HG03575 (cell line): ENCODE results near the gene GPRIN1.

Experiments used
- ATAC-seq: cut with Tn5 transposase; IDR thresholded peaks from one replicate; pipeline ENCODE4 v1.9.1; 2021; ENCODE audit not compliant: unreplicated experiment, insufficient number of reproducible peaks, low FRiP score; ENCODE audit errors: extremely low read depth

The GPRIN1 gene

GRCh38 chr5:176627582-176627981 is 17.6 kb upstream of the GPRIN1 start:
- no peak for ATAC-seq

DNA sequence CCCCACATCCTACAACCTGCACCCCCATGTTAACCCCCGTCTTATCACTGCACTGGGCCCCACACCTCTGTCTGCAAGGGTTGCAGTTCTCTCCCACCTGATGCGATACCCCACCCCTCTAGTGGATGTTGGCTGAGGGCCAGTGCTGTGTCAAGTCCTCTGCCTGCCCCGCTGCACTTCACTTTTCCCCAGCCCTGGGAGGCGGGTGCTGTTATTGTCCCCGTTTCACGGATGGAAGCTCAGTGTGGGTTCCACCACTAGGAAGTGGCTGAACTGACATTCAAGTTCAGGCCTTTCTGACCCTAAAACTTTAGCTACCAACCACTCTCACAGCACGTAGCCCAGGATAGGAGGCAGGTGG is 16.9 kb upstream of the GPRIN1 start:
- ATAC-seq = no peak

DNA sequence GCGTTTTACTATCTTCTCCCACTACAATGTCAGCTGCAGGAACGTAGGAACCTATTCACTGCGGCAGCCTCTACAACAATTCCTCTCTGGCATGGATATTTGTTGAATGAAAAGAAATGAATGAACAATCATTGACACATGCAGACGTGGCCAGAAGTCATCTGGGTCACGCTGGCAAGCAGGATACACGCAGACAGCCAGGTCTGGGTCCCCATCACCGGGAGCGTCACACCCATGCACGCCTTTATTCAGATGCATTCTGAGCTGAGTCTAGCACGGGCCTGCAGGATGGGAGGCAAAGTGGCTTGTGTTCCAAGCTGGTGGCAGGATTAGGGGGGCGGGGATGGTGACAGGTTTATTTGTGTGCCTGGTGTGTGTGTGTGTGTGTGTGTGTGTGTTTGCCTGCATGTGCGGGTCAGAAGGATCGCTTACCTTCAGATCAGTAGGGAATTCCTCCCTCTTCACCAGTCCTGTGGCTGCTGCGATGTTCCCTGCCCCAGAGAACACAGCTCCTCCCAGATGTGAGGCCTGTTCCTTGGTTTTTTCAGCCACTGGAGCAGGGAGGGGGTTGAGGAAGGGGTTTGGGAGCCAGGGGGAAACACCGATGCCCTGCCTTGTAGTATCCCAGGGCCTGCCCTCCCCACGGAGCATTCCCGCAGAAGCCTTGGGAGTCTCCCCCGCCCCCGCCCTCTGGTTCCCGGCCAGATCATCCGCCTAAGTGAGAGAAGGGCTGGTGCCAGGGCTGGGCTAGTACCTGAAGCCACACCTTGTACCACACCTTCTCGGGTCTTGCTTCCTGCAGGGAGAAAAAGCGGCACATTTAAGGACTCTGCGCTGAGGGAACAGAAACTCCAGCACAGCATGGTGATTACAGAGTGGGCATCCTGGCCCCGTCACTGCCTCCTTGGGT is 16.3 kb upstream of the GPRIN1 start:
- ATAC-seq = no peak

GRCh38 chr5:176625512-176625911 is 15.6 kb upstream of the GPRIN1 start:
- no peak for ATAC-seq

GRCh38 chr5:176624938-176625337 is 15.0 kb upstream of the GPRIN1 start:
- ATAC-seq = no peak

- no peak for ATAC-seq
These were observed 14.2 kb upstream of the GPRIN1 start for GRCh38 chr5:176624142-176624541.

- ATAC-seq = no peak
These were observed 11.7 kb upstream of the GPRIN1 start for GRCh38 chr5:176621661-176622079.

GRCh38 chr5:176620333-176620981 is 10.5 kb upstream of the GPRIN1 start:
- ATAC-seq = no peak

DNA sequence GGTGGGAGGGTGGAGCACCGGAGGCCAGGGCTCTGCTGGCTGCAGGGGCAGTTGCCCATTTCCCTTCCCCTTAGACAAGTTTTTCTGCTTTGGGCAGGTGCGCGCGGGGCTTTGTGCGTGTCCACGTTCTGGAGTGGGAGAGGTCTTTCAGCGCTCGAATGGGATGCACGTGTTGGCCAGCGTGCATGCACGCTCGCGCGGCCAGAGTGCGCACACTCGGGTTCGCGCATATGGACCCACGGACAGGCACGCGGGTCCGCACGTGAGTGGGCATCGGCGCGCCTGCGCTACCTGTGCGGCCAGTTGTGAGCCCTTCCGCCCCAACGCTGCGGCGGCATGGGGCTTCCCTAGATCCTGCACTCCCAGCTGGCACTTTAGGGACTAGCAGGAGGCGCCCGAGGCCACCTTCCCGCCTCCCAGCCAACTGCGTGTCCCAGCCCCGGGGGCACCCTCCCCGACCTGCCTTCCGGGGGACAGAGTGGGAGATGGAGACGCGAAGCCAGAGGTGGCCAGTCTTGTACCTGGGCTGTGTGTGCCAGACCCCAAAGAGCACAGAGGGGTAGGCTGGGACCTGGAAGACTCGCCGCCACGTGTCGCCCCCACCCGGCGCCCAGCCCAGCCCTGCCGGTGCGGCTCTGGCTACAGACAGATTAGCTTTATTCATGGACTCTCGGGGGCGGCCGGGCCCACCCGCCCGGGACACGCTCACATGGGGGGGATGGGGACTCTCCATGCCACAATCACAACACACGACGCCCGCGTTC is 9.8 kb upstream of the GPRIN1 start:
- ATAC-seq = no peak

DNA sequence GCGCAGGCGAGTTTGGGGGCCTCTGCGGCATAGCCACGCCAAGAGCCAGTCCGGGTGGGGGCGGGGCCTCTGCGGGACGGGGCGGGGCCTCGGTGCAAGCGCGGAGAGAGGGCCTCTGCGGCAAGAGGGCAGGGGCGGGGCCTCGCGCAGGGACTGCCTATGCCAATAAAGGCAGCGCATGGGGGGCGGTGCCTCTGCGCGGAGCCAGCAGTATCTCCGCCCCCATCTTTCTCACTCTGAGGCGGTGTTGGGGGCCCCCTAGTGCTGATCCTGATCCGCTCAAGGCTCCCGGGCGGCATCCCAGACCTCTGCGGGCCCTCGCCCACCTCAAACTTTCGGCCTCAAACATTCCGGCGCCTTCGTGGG is 9.2 kb upstream of the GPRIN1 start:
- no peak for ATAC-seq

- ATAC-seq = no peak
These were observed 8.8 kb upstream of the GPRIN1 start for GRCh38 chr5:176618783-176619182.

- no peak for ATAC-seq
These were observed 6.6 kb upstream of the GPRIN1 start for GRCh38 chr5:176616511-176616910.

DNA sequence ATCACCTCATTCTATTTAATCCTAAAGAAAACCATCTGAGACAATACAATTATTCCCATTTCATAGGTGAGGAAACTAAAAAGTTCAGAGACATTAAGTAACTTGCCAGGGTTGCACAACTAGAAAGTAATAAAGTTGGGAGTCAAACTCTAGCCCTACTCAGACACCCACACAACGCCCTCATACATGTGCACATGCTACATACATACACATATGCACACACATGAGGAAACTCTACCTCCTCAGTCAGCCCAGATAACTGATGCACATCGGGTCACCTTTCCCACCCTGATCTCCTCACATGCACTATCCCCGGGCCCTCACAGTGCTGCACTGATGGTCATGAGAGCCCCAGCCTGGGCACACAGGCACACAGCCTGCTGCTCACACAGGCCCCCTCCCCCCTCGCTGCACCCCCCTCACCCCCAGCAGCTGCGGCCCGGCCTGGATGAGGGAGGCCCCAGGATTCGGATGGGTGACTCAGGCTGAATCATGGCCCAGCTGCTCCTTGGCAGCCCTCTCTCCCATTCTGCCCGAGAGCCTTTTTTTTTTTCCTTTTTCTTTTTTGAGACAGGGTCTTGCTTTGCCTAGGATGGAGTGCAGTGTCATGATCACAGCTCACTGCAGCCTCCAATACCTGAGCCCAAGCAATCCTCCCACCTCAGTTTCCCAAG is 5.0 kb upstream of the GPRIN1 start:
- no peak for ATAC-seq

DNA sequence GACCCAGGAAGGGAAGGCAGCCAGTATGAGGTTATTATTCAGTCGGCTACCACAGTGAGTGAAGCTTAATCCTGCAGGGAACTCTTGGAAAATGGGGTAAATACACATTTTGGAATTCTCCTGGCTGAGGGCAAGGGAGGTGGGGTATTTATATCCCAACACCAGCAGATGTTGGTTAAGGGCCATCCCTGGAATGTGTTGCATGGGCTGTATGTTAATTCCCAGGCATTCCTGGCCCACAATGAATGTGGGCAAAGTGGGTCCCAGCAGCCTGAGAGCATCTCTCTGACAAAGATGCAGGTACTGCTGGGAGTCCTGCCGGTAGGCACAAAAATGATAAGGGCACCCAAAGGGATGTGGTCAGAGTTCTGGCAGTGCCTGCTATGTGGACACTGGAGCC is 2.9 kb upstream of the GPRIN1 start:
- no peak for ATAC-seq

GRCh38 chr5:176612008-176612407 is 2.1 kb upstream of the GPRIN1 start:
- ATAC-seq = no peak

DNA sequence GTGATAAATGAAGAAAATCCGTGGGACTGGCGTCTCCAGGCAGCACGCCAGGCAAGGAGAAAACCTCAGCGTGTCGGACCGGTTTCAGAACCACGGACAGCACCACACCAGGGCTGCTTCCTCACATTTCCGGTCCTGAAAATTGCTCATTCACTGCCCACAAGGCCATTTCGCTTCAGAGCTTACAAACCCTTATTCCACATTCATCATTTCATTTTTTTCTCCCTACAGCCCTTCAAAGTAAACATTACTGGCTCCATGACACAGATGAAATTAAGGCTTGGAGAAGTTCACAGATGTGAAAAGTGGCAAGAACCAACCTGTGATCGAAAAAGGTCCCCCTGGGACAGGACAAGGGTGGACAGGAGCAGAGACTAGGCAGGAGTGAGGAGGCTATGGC is 1.5 kb upstream of the GPRIN1 start:
- ATAC-seq = no peak

DNA sequence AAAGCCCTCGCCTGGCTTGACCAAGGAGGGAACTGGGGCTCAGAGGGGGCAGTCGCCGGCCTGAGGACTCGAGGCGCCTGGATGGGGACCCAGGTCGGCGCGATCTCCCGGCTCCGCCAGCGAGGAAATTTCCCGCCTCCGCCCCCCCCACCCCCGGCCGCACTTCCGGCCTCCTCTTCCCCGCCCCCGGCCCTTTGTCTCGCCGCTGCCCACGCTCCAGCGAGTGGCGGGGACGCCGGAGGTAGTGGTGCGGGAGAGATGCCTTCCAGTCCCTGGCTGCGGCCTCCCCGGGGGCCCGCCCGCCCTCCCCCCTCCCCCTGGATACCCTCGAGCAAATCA is 448 bp upstream of the GPRIN1 start:
- no peak for ATAC-seq

- no peak for ATAC-seq
These were observed 826 bp downstream of the GPRIN1 start for GRCh38 chr5:176608937-176609723.
